ENCODE results near the gene DHX29.

Gene DHX29

DNA sequence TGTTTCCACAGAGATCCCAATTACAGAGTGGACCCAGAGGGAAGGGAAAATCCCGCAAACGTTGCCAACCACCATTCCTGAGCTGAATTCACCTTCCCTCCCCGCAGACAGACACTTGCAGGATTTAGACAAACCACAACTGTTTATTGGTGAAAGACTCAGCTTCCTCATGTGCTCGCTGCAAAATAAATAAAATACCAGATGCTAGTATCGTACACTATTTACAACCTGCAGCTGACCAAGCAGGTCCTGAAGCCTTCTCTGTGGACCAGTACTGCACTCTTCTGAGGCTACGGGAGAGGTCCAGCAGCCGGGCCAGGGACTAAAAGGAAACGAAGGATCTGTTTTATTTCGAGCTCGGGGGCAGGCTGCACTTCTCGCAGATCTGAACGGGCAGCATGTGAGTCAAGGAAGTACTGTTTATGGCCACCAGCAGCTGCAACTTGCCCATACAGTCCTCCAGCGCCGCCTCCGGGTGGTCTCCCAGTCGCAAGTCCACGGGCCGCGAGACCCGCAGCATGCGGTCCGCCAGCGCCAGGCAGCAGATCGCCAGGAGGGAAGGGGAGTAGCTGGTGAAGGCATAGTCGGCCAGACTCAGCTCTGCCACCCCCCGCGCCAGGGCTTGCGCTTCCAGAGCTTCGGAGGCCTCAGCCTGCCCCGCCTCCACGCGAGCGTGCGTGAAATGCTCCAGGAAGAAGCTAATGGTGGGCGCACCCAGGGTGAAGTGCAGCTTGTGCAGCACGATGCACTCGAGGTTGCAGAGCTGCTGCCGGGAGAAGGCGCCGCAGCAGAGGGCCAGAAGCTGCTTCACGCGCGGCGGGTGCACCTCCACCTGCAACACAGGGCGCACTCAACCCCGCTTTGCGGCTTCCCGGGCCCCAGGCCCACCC, 76.2 kb downstream of the DHX29 start:
- Mint-ChIP-seq H3K27me3 (ENCODE audit: low read depth) (peaks cover 83% of the 10 kb centered on the region), H3K27ac (no peak overlapping the region), H3K9me3 (no peaks in the 10 kb centered on the region), H3K4me1 (ENCODE audit: low read depth) (peaks cover 33% of the 10 kb centered on the region), H3K4me3 (peak overlapping the region; percentile 84), H3K36me3 (ENCODE audit: low read depth) (no peaks in the 10 kb centered on the region)

DNA sequence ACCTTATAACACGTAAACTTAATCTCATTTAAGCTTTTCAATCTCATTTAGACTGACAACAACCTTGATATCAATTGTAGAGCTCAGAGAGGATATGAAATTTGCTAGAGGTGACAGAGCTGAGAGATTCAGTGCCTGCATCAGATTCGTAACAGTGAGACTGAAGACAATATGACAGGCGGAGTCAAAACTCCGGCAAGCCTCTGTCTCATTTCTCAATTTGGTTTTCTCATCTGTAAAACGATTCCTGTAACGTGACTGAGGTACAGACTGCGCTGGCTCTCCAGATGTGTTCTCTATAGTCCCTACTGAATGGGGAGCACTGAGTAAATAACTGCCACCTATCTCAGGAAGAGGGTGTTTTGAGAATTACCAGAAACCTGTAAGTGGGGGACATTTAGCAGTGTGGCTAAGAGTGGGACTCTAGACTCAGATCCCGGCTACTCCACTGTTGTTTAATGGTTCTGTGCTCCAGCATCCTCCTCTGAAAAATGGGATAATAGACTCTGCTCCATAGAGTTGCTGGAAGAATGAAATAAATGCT, 77.3 kb downstream of the DHX29 start:
- Mint-ChIP-seq H3K4me3 (no peak overlapping the region), H3K9me3 (no peaks in the 10 kb centered on the region), H3K27ac (no peak overlapping the region), H3K4me1 (ENCODE audit: low read depth) (peaks cover 36% of the 10 kb centered on the region), H3K36me3 (ENCODE audit: low read depth) (no peaks in the 10 kb centered on the region), H3K27me3 (ENCODE audit: low read depth) (peaks cover 83% of the 10 kb centered on the region)

DNA sequence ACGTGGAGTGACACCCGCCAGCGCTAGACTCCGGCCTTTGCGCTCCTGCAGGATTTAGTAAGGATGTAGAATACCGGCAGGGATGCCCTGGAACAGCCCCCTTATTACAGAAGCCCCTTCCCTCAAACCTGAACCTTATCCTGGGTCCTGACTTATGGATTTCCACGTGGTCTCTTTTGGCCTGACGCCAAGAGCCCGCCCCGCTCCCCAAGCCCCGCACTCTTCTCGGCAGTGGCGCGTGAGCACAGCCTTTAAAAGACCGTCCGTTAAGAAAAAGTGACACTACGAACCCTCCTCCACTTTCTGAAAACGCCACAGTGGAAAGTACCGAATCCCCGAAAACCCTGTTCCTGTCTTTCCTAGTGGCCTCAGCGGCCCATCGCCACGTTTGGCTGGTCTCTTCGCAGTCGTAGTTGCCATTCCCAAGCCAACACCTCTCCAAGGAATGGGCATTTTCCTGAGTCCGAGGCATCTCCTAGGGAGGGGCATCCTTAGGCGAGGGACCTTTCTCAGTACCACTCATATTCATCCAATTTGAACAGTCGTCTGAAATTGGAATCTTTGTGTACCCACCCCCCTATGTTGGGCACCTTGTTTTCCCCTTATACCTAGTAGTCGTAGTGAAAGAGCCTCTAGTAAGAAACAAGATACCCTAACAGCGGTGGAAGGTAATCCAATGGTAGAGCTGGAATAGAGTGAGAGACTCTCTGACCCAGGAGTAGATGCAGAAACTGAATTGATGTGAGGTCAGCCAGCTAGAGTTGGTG, 79.6 kb downstream of the DHX29 start:
- H3K27ac Mint-ChIP-seq, result peak overlapping the region; percentile 27
- peak overlapping the region; percentile 57 for H3K4me3 Mint-ChIP-seq
- H3K9me3 Mint-ChIP-seq, result no peaks in the 10 kb centered on the region
- H3K36me3 Mint-ChIP-seq (ENCODE audit: low read depth), result no peaks in the 10 kb centered on the region
- peaks cover 35% of the 10 kb centered on the region for H3K4me1 Mint-ChIP-seq (ENCODE audit: low read depth)
- H3K27me3 Mint-ChIP-seq (ENCODE audit: low read depth), result peaks cover 92% of the 10 kb centered on the region

DNA sequence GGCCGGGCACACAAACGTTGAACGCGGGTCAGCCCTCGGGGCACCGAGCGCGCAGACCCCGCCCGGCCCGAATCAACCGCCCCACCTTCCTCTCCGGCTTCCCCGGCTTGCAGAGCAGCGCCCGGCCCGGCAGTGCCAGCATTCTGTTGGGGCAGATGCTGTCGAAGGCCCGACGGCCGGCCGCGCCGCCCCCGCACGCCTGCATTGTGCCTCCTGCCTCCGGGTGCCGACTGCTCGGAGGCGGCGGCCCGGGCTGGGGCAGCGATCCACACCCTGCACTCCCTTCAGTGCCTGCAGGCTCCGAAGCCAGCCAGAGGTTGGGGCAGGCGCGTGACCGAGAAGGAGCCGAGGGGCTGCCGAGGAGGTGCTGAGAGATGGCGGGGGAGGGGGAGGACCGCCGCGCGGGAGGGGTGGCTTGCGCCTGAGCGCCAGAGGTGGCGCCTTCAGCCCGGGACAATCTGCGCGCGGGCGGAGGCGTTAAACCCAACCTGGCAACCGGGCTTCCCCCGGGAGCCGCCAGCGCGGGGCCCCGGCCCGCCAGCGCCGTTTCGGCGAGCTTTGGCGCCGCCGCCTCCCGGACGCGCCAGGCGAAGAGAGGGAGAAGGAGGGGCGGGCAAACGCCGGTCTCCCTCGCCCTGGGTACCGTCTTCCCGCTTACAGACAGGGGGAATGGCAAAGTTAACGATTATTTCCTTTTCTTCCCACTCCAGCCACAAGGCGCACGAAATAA, 80.4 kb downstream of the DHX29 start, which contains the start of gene MCIDAS:
Gene MCIDAS (minus strand): TSS at position 382 of the 730 bp plus-strand sequence. CDS start 177 bp downstream, at position 205.
- H3K36me3 Mint-ChIP-seq (ENCODE audit: low read depth), result no peaks in the 10 kb centered on the region
- H3K27me3 Mint-ChIP-seq (ENCODE audit: low read depth), result peaks cover 92% of the 10 kb centered on the region
- no peaks in the 10 kb centered on the region for H3K9me3 Mint-ChIP-seq
- H3K4me3 Mint-ChIP-seq, result peak within 1 kb of the TSS; percentile 58
- H3K4me1 Mint-ChIP-seq (ENCODE audit: low read depth), result peaks cover 30% of the 10 kb centered on the region
- H3K27ac Mint-ChIP-seq, result peak within 1 kb of the TSS; percentile 27

DNA sequence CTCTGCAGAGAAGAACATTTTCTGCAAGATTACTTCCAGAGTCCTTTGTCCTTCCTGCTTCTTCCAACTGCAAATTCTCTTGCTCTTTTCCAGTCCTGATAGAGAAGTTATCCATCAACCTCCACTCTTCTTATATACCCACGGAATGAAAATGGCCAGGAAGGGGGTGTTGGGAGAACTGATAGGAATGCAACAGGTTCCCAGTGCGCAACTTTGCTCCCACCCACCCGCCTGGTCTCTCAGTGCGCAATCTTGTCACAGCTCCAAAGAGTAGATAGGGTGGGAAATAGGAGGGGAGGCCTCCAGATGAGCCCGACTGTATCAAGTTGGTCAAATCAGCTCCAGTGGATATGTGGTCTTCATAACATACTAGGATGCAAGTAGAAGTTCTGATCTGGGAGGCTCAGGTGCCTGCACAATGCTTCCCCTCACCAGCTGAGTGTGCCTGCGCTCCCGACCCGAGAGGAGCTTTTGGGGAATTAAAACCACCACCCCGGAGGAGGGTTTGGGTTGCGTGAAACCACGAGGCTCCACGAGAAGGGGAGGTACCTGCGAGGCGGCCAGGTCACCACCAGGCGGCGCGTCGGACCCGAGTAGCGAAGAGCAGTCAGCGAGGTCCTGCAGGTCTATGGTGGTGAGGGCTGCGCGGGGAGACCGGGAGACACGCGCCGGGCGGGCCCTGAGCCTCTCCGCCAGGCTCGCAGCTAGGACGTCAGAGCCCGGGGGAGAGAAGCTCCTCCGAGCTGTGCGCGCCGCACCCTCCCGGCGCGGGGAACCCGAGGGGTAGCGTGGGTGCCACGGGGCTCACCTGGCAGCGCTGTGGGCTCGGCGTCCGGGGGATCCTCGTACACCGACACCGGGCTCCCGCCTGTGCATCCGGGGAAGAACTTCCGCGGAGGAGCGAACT, 81.2 kb downstream of the DHX29 start:
- peaks cover 25% of the 10 kb centered on the region for H3K4me1 Mint-ChIP-seq (ENCODE audit: low read depth)
- no peak overlapping the region for H3K27ac Mint-ChIP-seq

DNA sequence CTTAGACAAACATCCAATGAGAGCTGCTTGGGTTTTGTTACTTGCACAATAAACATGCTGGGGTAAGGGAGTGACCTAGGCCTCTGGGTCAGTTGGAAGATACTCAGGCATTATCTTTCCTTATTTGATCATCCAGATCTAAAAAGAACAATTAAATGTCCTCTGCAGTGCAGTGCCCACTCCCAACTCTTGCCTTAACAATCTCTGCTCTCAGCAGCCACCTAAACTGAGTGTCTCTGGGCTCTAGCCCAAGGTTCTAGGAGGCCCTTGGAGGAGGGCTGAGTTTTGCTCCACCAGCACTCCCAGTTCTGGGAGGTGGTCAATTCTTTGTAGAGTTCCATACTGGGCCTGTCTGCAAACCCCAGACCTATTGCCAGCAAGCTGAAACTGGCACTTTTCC, 82.1 kb downstream of the DHX29 start:
- no peaks in the 10 kb centered on the region for H3K9me3 Mint-ChIP-seq
- H3K4me1 Mint-ChIP-seq (ENCODE audit: low read depth), result peaks cover 24% of the 10 kb centered on the region
- no peak overlapping the region for H3K27ac Mint-ChIP-seq
- peak overlapping the region; percentile 28 for H3K4me3 Mint-ChIP-seq
- no peaks in the 10 kb centered on the region for H3K36me3 Mint-ChIP-seq (ENCODE audit: low read depth)
- H3K27me3 Mint-ChIP-seq (ENCODE audit: low read depth), result peaks cover 92% of the 10 kb centered on the region

More for the DNA sequence above, 81.2 kb downstream of the DHX29 start:
- H3K9me3 Mint-ChIP-seq, result no peaks in the 10 kb centered on the region
- H3K4me3 Mint-ChIP-seq, result peak overlapping the region; percentile 58
- peaks cover 92% of the 10 kb centered on the region for H3K27me3 Mint-ChIP-seq (ENCODE audit: low read depth)
- H3K36me3 Mint-ChIP-seq (ENCODE audit: low read depth), result no peaks in the 10 kb centered on the region

DNA sequence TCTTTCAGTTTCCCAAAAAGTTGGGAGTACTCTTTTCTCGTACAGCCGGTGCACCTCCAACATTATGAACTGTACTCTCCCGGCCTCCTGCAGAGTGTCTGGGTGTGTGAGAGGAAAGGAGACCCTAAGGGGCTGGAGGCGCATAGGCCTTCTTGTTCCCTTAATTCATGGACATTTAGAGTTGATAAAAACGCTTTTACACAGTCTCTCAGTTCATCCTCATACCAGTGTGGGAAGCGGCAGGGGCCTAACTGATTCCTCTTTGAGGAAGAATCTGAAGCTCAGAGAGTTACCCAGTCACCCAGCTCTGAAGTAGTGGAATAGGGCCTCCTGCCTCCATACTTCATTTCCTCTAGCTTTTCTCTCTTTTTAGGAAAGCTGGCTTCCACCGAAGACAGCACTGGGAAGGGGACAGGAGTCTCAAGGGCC, 83.7 kb downstream of the DHX29 start:
- Mint-ChIP-seq H3K4me1 (ENCODE audit: low read depth) (peaks cover 28% of the 10 kb centered on the region), H3K27me3 (ENCODE audit: low read depth) (peaks cover 90% of the 10 kb centered on the region), H3K36me3 (ENCODE audit: low read depth) (no peaks in the 10 kb centered on the region), H3K9me3 (no peaks in the 10 kb centered on the region), H3K27ac (no peak overlapping the region), H3K4me3 (no peak overlapping the region)

DNA sequence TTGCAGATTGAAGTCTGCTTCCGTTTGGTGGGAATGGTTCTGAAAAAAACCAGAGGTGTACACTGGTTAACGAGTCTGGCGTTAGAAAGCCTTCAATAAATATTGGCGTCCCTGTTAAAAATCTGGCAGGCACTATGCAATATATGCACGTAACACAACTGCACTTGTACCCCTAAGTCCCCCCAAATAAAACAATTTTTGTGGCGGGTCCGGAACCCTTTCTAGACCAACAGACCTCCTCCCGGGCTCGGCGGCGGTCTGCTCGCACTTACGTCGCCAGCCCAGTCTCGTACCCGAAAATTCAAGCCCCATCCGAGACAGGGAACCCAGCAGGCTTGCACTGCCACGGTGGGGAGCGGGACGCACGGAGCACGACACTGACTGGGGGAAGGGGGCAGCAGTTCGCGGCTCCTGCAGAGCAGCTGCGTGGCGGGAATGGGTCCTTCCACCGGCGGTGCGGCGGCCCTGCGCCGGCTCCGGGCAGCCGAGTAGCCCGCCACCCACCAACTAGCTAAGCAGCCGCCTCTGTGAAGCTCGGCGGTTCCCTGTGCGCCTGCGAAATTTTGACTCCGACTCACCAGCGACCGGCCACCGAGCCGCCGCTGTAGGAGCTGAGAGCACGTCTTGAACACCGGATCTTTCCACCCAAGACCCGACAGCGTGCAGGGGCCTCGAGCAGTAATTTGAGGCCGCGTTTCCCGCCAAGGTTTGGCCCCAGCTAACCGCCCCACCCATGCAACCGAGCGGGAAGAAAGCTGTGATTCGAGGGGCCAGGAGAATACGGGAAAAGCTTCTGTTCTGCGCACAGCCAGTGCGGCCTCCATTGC, 84.3 kb downstream of the DHX29 start:
- no peaks in the 10 kb centered on the region for H3K36me3 Mint-ChIP-seq (ENCODE audit: low read depth)
- peaks cover 28% of the 10 kb centered on the region for H3K4me1 Mint-ChIP-seq (ENCODE audit: low read depth)
- H3K9me3 Mint-ChIP-seq, result no peaks in the 10 kb centered on the region
- H3K27me3 Mint-ChIP-seq (ENCODE audit: low read depth), result peaks cover 90% of the 10 kb centered on the region
- no peak overlapping the region for H3K27ac Mint-ChIP-seq
- no peak overlapping the region for H3K4me3 Mint-ChIP-seq

DNA sequence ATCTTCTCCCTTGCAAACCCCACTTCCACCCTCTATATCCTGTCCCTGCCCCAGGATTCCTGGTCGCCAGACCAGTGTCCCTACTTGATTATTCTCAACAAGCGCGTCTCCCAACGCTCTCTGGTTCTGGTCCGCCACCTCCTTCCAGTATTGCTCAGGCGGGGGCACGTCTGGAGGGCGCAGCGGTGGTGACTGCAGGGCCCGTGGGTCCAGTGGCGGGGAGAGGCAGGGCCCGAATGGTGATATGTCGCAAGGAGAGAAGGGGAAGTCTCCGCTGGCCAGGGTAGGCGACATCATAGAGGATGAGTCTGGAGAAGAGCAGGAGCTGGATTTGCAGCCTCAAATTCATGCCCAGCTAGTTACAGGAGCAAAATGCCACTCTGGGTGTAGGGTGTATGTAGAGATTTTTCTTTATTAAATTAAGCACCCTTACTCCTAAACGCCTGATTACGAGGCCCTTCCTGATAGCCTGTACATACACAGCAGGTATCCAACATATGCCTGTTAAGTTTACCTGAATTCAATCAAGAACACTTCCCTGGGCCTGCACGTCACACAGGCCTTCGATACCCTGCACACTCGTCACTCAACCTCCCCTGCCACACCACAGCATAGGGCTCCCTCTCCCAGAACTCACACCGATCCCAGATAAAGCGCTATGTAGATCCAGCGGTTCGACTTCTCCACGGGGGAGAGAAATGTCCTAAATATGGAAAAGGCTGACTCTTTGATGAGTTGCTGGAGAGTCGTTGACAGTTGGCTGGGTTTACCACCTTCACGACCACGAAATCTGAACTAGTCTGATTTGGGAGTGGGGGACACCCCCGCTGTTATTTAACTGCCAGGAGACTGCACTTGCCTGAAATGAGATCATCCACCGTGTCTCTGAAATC, 85.2 kb downstream of the DHX29 start:
- Mint-ChIP-seq H3K9me3 (no peaks in the 10 kb centered on the region), H3K4me1 (ENCODE audit: low read depth) (peaks cover 21% of the 10 kb centered on the region), H3K27ac (peak overlapping the region; percentile 60), H3K27me3 (ENCODE audit: low read depth) (peaks cover 88% of the 10 kb centered on the region), H3K36me3 (ENCODE audit: low read depth) (no peaks in the 10 kb centered on the region), H3K4me3 (no peak overlapping the region)

DNA sequence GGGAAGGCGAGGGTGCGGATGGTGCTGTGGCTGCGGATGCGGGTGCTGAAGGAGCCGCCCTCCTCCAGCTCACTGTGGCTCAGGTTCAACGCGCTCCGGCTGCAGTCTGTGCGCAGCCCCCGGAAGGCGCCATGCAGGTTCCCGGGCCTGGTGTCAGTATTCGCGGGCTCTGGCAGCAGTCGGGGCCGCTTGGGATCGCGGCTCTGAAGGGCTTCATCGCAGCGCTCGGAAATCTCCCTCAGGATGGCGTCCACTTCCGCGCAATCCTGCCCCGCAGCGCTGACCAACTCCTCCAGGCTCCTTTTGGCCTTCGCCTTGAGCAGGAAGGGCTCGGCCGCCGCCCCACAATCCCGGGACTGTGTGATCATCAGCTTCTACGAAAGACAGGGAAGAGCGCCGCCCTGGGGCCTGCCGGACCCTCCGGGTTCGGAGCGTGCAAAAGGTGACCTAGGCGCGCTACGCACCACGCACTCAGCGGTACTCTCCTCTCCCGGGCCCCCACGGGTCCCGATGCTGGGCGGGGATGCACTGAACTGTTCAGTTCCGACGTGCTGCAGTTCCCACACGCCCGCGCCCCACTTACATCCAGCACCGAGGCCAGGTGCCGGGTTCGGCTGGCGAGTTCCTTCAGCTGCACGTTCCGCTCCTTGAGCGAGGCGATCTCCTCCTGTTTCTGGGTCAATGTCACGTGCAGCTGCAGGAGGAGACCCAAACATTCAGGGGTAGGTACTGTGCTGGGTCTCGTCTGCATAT, 86.9 kb downstream of the DHX29 start:
- Mint-ChIP-seq H3K4me1 (ENCODE audit: low read depth) (peaks cover 16% of the 10 kb centered on the region), H3K27ac (no peak overlapping the region), H3K27me3 (ENCODE audit: low read depth) (peaks cover 85% of the 10 kb centered on the region), H3K36me3 (ENCODE audit: low read depth) (no peaks in the 10 kb centered on the region), H3K9me3 (no peaks in the 10 kb centered on the region), H3K4me3 (peak overlapping the region; percentile 66)

DNA sequence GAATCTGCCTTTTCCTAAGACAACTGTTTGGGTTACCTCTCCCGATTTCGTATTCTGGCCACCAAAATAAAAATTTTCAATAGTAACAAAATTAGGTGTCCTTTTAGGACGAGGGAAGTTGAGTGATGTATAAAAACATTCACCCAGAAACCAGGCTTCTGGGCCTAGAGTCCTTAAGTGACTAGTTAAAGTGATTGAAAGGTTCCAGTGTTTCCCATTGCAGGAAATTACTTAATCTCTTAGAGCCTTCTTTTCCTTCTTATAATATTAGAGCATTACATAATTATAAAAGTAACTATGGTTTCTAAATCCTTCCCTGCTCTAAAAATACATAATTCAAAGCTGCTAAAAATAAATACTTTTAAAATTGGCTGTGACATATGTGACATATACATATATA, 87.7 kb downstream of the DHX29 start:
- peaks cover 16% of the 10 kb centered on the region for H3K4me1 Mint-ChIP-seq (ENCODE audit: low read depth)
- H3K27ac Mint-ChIP-seq, result no peak overlapping the region
- H3K4me3 Mint-ChIP-seq, result no peak overlapping the region
- no peaks in the 10 kb centered on the region for H3K36me3 Mint-ChIP-seq (ENCODE audit: low read depth)
- peaks cover 82% of the 10 kb centered on the region for H3K27me3 Mint-ChIP-seq (ENCODE audit: low read depth)
- H3K9me3 Mint-ChIP-seq, result no peaks in the 10 kb centered on the region
